LNCAP (cell line): ENCODE measurements around the gene MED26.

Experiments used
- TF ChIP-seq, protein P1 (sequence below): fragments of 450-650 bp; IDR thresholded peaks from 2 replicates; pipeline ENCODE4 v1.5.1; 2017; ENCODE audit warnings: mild to moderate bottlenecking

Gene MED26

DNA sequence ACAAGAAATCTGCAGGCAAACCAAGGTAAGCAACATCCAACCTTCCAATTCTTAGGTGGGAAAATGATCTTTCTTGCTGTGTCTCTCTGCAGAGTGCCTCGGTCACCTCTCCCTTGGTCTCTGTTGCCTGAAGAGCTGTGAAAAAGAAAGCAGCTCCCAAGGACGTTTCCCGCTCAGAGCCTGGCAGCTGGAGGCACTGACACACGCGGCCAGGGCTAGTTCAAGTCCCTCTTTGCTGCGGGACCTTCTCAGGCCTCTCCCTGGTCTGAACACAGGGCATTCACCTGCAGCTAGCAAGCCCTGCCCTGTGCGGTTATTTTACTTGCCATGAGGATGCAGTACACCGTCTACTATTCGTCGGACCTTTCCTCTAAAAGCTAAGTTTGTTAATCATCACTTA, 3.8 kb downstream of the MED26 start:
- TF ChIP-seq, protein P1, sequence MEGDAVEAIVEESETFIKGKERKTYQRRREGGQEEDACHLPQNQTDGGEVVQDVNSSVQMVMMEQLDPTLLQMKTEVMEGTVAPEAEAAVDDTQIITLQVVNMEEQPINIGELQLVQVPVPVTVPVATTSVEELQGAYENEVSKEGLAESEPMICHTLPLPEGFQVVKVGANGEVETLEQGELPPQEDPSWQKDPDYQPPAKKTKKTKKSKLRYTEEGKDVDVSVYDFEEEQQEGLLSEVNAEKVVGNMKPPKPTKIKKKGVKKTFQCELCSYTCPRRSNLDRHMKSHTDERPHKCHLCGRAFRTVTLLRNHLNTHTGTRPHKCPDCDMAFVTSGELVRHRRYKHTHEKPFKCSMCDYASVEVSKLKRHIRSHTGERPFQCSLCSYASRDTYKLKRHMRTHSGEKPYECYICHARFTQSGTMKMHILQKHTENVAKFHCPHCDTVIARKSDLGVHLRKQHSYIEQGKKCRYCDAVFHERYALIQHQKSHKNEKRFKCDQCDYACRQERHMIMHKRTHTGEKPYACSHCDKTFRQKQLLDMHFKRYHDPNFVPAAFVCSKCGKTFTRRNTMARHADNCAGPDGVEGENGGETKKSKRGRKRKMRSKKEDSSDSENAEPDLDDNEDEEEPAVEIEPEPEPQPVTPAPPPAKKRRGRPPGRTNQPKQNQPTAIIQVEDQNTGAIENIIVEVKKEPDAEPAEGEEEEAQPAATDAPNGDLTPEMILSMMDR: no peak

DNA sequence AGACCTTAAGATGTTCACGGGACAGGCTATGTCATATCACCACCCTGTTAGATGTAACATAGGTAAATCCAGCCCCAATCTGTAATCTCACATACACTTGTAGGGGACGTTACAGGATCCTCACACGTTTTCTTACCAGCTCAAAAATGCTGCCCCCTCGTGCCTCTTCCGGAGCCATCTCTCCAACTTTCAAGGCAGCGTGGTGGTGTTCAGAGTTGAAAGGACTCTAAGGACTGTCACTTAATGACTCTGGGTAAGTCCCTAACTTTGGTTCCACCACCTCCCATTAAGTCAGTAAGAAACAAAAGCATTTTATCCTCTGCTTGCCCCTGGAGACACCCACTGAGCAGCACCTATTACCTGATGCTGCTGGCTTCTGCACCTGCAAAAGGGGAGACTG, 4.4 kb downstream of the MED26 start:
- TF ChIP-seq, protein P1: no peak

DNA sequence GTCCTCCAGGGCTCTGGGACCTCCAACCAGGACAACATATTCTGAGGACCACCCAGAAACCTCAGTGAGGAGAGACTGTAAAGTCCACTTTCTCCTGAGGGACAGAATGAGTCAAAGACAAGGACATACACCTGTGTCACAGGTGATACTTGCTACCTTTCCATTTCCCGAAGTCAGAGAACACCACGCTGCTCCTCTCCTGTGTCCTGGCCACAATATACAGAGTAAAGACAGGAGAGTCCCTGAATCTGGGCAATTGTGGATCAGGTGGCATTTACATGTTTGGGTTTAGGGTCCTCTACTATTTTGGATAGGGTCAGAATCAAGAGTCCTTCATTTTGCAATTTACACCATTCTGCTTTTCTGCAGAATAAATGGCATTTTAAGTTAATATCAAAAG, 4.9 kb downstream of the MED26 start:
- TF ChIP-seq, protein P1: no peak

DNA sequence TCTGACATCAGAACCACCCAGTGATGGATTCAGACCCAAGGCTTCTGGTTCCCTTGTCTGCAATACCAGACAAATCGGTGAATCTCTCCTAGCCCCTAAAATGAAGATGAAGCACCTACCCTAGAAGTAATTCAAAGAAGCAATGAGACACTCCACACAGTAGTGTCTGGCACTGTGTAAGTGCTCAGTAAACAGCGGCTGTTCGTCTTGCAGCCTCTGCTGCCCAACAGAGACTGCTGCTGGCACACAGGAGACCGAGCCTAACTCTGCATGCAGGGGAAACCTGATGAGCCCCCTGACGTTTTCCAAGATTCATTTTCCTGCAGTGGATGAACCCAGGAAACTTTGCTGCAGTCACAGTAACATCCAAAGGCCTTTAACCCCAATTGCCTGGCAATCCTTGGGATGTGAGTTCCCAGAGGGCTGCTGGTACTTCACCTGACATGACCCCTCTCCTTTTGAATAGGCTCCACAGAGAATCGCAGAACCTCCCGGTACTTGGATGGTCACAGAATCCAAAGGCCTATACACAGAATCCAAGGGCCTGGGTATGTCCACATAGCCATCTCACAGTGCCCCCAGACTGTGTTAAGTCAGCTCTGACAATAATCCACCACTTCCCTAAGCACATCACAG, 6.7 kb downstream of the MED26 start:
- TF ChIP-seq, protein P1: no peak

DNA sequence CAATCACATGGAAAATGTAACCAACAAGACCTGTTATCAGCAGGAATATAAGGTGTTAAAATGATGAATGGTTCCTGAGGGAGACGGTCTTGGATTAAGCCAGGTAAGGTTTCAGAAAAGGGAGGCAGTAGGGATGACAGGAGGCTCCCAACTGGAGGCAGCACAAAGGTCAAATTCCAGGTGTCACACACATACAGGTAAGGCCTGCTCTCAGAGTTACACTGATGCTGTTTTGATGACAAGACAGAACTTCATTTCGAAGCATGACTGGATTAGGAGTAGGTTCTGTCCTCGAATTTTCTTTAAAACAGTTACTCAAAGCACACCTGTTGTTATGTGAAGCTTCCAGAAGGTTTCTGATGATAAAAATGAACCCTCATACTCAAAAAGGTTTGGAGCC, 7.4 kb downstream of the MED26 start:
- TF ChIP-seq, protein P1: no peak

DNA sequence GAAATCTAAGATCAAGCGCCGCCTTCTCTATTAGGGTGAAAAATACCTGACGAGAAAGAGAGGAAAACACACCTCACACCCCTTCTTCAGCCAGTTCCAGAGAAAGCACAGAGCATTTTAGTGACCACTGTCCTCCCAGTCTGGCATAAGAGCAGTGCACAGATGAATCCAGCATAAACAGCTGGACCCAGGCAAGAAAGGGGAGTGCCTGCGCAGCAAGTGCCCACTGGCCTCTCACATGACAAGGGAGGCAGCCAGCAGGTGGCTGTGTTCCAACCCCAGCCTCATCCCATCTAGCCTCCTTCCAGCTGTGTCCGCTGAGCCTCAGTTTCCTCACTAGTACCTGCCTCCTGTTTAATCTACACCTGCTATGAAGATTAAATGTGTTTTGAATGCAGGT, 8.0 kb downstream of the MED26 start:
- TF ChIP-seq, protein P1: no peak

DNA sequence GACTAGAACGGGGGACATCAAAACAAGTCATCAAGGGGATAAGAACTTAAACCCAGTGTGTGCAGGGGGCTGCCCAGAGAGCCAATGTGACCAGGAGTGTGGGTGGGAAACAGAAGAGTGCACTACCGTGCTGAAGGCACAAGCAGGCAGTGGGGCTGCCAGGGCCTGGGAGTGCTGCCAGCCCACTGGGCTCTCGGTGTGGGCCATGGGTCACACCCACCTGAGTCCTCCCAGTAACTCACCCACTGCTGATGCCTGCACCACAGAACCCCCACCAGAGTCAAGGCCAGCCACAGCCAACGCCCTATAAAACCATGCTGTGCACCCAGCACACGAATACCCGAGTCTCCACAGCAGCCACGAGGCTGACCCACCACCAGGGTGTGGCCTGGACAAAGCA, 8.5 kb downstream of the MED26 start:
- TF ChIP-seq, protein P1: no peak

DNA sequence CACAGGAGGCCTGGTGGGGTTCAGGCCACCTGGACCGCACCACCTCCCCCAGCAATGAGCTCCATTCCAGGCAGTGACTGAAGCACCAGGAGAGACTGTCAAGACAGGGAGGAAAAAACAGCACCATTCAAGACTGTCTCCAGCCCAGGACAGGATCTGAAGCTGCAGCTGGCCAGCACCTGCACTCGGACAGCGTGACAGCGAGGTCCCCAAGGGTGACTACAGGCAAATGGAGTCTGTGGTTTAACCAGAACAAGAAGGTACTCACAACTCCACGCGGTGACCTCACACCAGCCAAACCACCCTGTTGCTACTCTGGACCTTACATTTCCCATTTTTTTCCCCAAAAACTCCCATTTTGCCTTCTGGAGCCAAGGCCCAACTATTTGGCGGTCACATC, 9.8 kb downstream of the MED26 start:
- TF ChIP-seq, protein P1: no peak
